ENCODE results near the gene LRRC34. TPM values are rescaled to one million over a fixed set of nuclear protein-coding genes. Genes with fewer than 3 reads are reported as not detected.
A peak's percentile ranks its signal among the peaks of the same experiment; 100 is the strongest.

LRRC34 gene
- total RNA-seq, 1 donor from 2014 or later = 1.6 TPM

DNA sequence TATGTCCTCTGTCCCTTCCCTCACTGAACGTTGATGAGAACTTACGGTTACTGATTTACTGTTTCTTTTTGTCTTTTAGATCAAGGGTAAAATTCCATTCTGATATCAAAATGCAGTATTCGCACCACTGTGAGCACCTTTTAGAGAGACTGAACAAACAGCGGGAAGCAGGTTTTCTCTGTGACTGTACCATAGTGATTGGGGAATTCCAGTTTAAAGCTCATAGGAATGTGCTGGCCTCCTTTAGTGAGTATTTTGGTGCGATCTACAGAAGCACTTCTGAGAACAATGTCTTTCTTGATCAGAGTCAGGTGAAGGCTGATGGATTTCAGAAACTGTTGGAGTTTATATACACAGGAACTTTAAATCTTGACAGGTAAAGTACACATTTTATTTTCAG is 38.5 kb downstream of the LRRC34 start:
- intact Hi-C loops (cut with micrococcal nuclease) = no loop called here
- H3K4me1 ChIP-seq = peaks cover 47% of the 10 kb centered on the region
- H3K27me3 ChIP-seq (ENCODE audit: low read depth) = no peaks in the 10 kb centered on the region
- TF ChIP-seq, protein P1, sequence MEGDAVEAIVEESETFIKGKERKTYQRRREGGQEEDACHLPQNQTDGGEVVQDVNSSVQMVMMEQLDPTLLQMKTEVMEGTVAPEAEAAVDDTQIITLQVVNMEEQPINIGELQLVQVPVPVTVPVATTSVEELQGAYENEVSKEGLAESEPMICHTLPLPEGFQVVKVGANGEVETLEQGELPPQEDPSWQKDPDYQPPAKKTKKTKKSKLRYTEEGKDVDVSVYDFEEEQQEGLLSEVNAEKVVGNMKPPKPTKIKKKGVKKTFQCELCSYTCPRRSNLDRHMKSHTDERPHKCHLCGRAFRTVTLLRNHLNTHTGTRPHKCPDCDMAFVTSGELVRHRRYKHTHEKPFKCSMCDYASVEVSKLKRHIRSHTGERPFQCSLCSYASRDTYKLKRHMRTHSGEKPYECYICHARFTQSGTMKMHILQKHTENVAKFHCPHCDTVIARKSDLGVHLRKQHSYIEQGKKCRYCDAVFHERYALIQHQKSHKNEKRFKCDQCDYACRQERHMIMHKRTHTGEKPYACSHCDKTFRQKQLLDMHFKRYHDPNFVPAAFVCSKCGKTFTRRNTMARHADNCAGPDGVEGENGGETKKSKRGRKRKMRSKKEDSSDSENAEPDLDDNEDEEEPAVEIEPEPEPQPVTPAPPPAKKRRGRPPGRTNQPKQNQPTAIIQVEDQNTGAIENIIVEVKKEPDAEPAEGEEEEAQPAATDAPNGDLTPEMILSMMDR (IDR thresholded peaks at IDR 0.05; ENCODE audit: borderline replicate concordance) = no peak
- no peaks in the 10 kb centered on the region for H3K9me3 ChIP-seq (replicated peaks)
- H3K4me3 ChIP-seq = peak overlapping the region; percentile 100
- H3K36me3 ChIP-seq = peaks cover 50% of the 10 kb centered on the region
- no peak for DNase-seq
- H3K27ac ChIP-seq (replicated peaks) = no peak overlapping the region

DNA sequence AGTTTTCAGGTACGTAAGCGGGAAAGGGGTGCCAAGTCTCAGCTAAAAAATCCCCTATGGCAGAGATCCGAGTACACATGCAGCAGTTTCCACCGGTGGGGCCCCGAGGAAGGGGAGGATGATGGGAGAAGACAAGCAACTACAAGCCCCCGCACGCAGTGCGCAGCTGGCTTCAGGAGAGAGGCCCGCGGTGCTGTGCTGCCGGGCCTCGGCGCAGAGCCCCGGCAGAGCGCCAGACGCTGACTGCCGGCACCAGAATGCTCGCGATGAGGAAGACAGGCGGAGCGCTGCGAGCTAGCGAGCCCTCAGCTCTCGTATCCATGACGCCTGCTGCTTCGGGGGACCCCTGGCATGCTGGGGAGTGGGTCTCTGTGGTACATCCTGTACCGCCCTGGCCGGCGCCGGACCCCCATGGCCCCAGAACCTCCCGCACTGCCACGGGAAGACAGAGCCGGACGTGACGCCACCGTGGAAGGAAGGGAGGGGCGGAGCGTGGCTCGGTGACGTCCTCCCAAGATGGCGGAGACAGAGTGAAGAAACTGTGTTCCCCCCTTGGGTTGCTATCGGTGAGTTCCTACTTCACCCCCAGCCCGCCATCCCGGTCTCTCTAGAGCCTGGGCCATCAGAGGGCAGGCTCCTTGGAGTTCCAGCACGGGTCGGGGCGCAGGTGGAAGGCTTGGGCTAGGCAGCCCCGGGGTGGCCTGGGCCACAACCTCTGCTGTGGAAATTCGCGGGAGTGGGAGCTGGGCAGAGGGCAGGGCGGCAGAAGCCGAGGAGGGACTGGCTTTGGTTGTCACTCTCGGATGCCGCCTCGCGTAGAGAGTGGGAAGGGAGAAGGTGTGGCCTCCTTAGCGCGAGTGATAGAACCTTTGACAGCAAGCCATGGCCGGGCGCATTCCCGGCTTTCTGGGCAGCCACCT is 39.5 kb downstream of the LRRC34 start, which contains the start of gene MYNN:
Gene MYNN (plus strand): TSS at position 500 of the 920 bp plus-strand sequence. CDS start 900 bp downstream, outside the sequence.
- Histone ChIP-seq H3K27ac (replicated peaks) (peak within 1 kb of the TSS; percentile 99), H3K9me3 (replicated peaks) (peaks cover 3% of the 10 kb centered on the region), H3K4me3 (peak within 1 kb of the TSS; percentile 100), H3K27me3 (ENCODE audit: low read depth) (no peaks in the 10 kb centered on the region), H3K36me3 (peaks cover 40% of the 10 kb centered on the region), H3K4me1 (peaks cover 47% of the 10 kb centered on the region)
- TF ChIP-seq, protein P1 (IDR thresholded peaks at IDR 0.05; ENCODE audit: borderline replicate concordance) = no peak
- peak; percentile 92 for DNase-seq
- intact Hi-C loops (cut with micrococcal nuclease) = no loop called here

DNA sequence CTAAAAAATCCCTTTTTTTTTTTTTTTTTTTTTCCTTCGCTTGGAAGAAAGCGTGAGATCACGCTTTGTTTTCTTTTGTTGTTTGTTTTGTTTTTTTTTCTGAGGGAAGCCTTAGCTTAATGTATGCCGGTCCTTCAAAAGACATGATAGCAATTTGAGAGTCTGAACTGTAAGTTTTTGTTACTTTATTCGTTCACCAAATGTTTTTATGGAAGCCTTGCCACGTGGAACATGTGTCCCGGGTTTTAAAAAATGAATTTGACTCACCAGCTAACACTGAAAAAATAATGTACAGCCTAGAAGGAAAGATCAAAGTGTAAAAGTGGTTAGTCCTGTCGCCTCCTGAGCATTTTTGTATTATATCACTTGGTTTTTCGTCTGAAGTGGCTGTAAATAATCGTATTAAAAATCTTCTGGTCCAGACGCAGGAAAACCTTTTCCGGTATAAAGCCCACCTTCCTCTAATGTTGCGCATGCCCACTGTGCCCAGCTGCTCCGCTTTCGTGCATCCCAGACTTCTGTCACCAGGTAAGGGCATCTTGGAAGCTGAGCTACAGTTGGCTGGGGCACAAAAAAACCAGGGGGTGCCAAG is 40.3 kb downstream of the LRRC34 start:
- peaks cover 3% of the 10 kb centered on the region for H3K9me3 ChIP-seq (replicated peaks)
- H3K4me3 ChIP-seq = peak overlapping the region; percentile 100
- peak; percentile 72 for DNase-seq
- peaks cover 47% of the 10 kb centered on the region for H3K4me1 ChIP-seq
- H3K27me3 ChIP-seq (ENCODE audit: low read depth) = no peaks in the 10 kb centered on the region
- H3K36me3 ChIP-seq = peaks cover 33% of the 10 kb centered on the region
- intact Hi-C loops (cut with micrococcal nuclease) = no loop called here
- H3K27ac ChIP-seq (replicated peaks) = peak overlapping the region; percentile 99
- TF ChIP-seq, protein P1 (IDR thresholded peaks at IDR 0.05; ENCODE audit: borderline replicate concordance) = no peak

DNA sequence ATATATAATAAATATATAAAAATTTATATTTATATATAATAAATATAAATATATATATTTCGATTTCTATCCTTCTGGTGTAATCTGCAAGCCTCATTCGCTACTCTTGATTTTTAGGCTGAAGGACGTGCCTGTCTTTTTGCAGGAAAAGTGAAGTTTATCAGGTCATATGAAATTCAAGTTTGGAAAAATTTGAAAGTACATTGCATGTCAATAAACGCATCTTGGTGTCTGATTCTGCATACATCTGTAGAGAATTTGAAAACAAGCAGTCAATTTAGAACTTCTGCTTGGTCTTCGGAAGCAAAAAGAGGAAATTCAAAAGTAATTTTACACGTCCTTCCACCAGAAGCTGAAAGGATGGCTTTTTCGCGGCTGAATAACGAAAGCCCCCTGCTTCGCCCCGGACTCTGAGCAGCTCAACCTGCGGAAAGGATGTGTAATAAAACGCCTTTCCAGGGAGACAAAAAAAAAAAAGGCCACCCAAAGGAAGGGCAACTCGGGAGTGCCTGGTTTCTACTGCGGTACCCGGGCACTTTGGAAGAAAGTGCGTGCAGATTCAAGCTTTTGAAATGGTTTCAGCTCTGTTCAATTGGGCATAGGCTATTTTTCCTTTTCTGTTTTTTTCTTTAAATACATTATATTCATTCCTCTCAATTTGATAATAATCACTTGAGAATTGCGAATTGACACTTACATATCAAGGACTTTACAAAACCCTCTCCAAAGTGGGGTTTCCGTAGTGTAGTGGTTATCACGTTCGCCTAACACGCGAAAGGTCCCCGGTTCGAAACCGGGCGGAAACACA is 41.0 kb downstream of the LRRC34 start:
- TF ChIP-seq, protein P1 (IDR thresholded peaks at IDR 0.05; ENCODE audit: borderline replicate concordance) = no peak
- Histone ChIP-seq H3K36me3 (peaks cover 27% of the 10 kb centered on the region), H3K27ac (replicated peaks) (peak overlapping the region; percentile 99), H3K4me3 (peak overlapping the region; percentile 100), H3K9me3 (replicated peaks) (peaks cover 3% of the 10 kb centered on the region), H3K4me1 (peaks cover 46% of the 10 kb centered on the region), H3K27me3 (ENCODE audit: low read depth) (no peaks in the 10 kb centered on the region)
- DNase-seq = peak; percentile 38
- intact Hi-C loops (cut with micrococcal nuclease) = no loop called here
